GM13976 (cell line): ENCODE measurements around the gene CABLES1.
"Not testable (repeated sequence)": the region's sequence is repeated elsewhere in the genome, so short reads cannot be mapped to it uniquely, and the experiment has no call there.

ENCODE experiments used
- DNase-seq: peaks from one replicate; pipeline ENCODE4 v3.0.0; 2012; ENCODE audit warnings: low spot score
- in situ Hi-C: fragments of 300-500 bp; cut with MboI; formaldehyde crosslinking; loops from one replicate; pipeline ENCODE4 v1.12.0; 2022; ENCODE audit warnings: low sequenced_read_pairs, mixed read lengths, inconsistent platforms; ENCODE audit not compliant: unreplicated experiment
- TF ChIP-seq, protein P1 (sequence below): IDR thresholded peaks from 2 replicates; pipeline ENCODE4 v1.5.1; 2012; ENCODE audit warnings: borderline replicate concordance, mild to moderate bottlenecking; ENCODE audit not compliant: insufficient read depth; ENCODE audit errors: extremely low read depth, missing control alignments, control extremely low read depth

The CABLES1 gene

DNA sequence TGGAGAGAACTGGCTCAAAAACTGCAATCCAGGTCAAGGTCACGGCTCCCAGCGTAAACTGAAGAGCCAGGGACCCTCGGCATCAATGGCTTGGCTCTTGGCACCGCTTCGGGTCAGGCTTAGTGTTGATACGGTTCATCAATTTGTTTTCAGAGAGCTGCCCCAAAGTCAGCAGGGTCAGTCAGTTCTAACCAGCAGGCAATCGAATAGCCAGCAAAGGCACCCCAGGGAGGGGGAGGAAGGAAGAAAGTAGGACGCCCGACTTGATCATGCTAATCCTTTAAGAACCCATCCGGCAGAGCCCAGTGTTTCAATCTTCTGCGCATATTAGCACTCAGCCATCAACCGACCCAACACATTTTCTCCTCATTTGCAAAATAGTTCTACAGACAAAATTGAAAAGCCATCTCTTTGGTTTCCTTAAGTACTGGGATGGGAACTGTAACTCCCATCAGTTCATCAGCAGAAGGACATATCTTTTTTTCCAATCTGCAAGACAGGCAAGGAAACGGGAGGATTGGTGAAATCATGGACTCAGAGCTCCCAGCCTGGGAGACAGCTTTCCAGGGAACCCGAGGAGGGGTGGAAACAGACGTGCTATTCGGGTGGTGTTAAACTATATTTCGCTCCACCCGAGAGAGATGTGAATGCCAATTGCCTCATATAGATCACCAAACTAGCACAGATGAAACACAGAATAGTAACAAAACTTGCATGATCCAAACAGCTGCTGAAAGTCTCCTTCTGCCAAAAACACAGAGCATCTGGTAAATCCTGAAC, 40.7 kb upstream of the CABLES1 start:
- in situ Hi-C loops = no loop called here
- TF ChIP-seq, protein P1, sequence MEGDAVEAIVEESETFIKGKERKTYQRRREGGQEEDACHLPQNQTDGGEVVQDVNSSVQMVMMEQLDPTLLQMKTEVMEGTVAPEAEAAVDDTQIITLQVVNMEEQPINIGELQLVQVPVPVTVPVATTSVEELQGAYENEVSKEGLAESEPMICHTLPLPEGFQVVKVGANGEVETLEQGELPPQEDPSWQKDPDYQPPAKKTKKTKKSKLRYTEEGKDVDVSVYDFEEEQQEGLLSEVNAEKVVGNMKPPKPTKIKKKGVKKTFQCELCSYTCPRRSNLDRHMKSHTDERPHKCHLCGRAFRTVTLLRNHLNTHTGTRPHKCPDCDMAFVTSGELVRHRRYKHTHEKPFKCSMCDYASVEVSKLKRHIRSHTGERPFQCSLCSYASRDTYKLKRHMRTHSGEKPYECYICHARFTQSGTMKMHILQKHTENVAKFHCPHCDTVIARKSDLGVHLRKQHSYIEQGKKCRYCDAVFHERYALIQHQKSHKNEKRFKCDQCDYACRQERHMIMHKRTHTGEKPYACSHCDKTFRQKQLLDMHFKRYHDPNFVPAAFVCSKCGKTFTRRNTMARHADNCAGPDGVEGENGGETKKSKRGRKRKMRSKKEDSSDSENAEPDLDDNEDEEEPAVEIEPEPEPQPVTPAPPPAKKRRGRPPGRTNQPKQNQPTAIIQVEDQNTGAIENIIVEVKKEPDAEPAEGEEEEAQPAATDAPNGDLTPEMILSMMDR = no peak
- DNase-seq = no peak

- no peak for DNase-seq
- in situ Hi-C loops = no loop called here
- TF ChIP-seq, protein P1 = no peak
Observed at GRCh38 chr18:23095463-23095862, 39.8 kb upstream of the CABLES1 start.

DNA sequence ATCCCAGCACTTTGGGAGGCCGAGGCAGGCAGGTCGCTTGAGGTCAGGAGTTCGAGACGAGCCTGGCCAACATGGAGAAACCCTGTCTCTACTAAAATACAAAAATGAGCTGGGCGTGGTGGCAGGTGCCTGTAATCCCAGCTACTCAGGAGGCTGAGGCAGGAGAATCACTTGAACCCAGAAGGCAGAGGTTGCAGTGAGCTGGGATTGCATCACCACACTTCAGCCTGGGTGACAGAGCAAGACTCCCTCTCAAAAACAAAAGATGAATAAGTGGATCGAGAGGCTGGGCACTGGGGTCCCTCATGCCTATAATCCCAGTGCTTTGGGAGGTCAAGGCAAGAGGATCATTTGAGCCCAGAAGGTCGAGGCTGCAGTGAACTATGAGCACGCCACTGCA, 38.3 kb upstream of the CABLES1 start:
- DNase-seq, in situ Hi-C loops: not testable (repeated sequence)

DNA sequence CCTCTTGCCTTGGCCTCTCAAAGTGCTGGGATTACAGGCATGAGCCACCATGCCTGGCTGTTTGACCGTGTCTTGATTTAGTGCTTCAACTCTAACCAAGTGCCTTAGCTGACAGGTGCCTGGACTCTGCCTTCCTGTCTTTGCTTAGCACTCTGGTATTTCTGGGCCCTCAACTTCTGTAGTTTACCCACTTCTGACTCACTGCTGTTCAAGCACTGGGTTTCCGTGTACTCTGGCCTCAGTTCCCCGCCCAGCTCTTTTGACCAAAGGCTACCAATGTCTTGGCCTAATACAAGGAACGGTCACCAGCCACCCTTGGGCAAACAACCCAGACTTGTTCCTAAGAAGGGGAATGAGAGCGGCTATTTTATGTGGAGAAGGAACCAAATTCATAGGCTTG, 35.7 kb upstream of the CABLES1 start:
- in situ Hi-C loops = no loop called here
- TF ChIP-seq, protein P1 = no peak
- DNase-seq = no peak

DNA sequence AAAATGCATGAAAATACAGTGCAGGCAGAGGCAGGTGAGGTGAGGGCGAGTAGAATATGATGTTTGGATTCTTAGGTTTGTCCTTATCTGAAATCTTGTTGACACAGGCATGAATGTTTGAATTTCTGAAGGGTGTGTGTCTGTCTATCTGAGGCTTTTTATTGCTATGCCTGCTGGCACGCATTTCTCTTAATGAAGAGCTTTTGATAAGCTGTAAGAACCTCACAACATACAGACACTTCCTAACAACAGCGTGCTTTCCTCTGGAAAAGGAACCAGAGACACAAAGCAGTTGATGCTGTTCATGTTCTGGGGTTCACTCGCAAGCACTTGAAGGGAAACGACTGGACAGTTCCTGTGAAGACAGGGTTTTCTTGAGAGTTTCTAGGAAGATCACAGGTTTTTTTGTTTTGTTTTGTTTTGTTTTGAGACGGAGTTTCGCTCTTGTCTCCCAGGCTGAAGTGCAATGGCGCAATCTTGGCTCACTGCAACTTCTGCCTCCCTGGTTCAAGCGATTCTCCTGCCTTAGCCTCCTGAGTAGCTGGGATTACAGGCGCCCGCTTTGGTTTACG, 33.3 kb upstream of the CABLES1 start:
- in situ Hi-C loops = no loop called here
- TF ChIP-seq, protein P1 = no peak
- DNase-seq = no peak

DNA sequence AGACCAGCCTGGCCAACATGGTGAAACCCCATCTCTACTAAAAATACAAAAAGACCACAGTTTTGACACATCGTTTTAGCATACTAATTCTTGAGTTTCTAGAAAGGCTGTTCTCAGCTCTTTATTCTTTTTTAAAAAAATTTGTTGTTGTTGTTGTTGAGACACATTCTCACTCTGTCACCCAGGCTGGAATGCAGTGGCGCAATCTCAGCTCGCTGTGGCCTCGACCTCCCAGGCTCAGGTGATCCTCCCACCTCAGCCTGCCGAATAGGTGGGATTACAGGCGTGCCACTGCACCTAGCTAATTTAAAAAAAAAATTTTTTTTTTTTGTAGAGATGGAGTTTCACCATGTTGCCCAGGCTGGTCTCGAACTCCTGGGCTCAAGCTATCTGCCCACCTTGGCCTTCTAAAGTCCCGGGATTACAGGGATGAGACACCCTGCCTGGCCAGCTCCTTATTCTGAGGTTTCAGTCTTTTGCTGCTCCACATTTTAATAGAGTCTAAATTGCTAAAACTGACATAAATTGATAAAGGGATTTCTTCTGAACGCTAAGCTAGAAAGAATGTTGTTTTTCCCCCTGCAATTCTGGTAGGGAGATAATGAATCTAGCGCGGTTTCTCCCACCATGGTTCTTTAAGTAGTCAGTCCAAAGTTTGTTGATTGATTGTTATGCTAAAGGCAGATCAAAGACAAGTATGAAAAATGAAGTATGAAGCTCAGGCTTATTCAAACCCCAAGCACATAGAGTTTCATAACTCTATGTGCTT, 32.6 kb upstream of the CABLES1 start:
- no peak for DNase-seq
- in situ Hi-C loops = no loop called here
- TF ChIP-seq, protein P1 = no peak

DNA sequence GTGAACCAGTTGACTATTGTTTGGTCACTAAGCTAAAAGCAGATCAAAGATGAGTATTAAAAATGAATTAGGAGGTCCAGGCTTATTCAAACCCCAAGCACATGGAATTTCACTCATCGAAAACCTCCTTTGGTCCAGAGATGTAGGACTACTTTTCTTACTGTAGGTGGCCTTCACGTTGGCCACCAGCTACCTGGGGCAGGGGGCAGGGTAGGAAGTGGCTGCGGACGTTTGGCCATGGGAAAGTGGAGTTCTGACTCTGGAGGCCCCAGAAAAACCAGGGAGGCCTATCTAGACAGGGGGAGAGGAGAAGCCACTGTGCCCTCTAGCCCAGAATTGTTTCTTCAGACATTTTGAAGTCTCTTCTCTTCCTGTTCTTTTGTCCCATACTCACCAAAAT, 31.8 kb upstream of the CABLES1 start:
- in situ Hi-C loops = no loop called here
- TF ChIP-seq, protein P1 = no peak
- DNase-seq = no peak
